K562 (cell line): ENCODE data around the gene BOLL. TPM values are rescaled to one million over a fixed set of nuclear protein-coding genes. Genes with fewer than 3 reads are reported as not detected.
A peak's percentile ranks its signal among the peaks of the same experiment; 100 is the strongest.
"Not testable (repeated sequence)": the region's sequence is repeated elsewhere in the genome, so short reads cannot be mapped to it uniquely, and the experiment has no call there.

ENCODE experiments used
- ATAC-seq: fragments of 200-7000 bp; cut with Tn5 transposase; 3 replicates; pipeline ENCODE4 v1.9.1; 2020; ENCODE audit warnings: moderate library complexity
- BruUV-seq: library from RNA; stranded (reverse); fragments of 400-500 nt; replicated peaks from 2 replicates; lab custom pipeline; 2021; lab: Mats Ljungman, UMichigan
- CTCF ChIA-PET: fragments of 300-600 bp; formaldehyde crosslinking; extraction: SDS; loops from one replicate; lab custom pipeline; 2021; ENCODE audit warnings: low intra/inter-chr PET ratio; lab: Yijun Ruan, JAX
- POLR2A ChIA-PET: fragments of 300-600, 350-650 bp; sonication (Branson Sonifier 250); formaldehyde crosslinking; extraction: SDS; loops from one replicate; lab custom pipeline; 2021; ENCODE audit warnings: antibody characterized with exemption, inconsistent platforms; lab: Yijun Ruan, JAX
- DNase-seq, 4 experiments: peaks; one replicate each; pipeline versions ENCODE4 v3.0.0 to v3.0.0-alpha.2; 2011 to 2018; ENCODE audit warnings: low spot score in 3 of 4, mixed read lengths in 3 of 4; ENCODE audit errors: extremely low read depth in 1 of 4
- FAIRE-seq: peaks from 2 replicates; lab custom pipeline; 2011; peaks lifted over from hg19 to GRCh38; lab: Jason Lieb, UNC
- H2AFZ ChIP-seq: 2 replicates; pipeline ENCODE4 v1.6.0; 2011; ENCODE audit warnings: low read depth, low read length, control low read depth, inconsistent platforms
- H3K27ac ChIP-seq: fragments of 200-600 bp; 3 replicates; pipeline ENCODE4 v1.8.0; 2011; ENCODE audit warnings: low read depth, mild to moderate bottlenecking, control low read depth, inconsistent platforms, low read length, moderate library complexity, mixed read lengths; ENCODE audit errors: extremely low read depth
- H3K27me3 ChIP-seq, 2 experiments: fragments of 300-600 bp in 1 of 2; 2 replicates in 1 of 2; 3 replicates in 1 of 2; pipeline versions ENCODE4 v1.6.0 to v1.8.0; 2011; ENCODE audit warnings: inconsistent platforms in 2 of 2, low read length in 2 of 2, mild to moderate bottlenecking in 1 of 2, mixed read lengths in 1 of 2, moderate library complexity in 1 of 2; ENCODE audit not compliant: control insufficient read depth in 2 of 2, insufficient read depth in 2 of 2
- H3K36me3 ChIP-seq: fragments of 300-600 bp; 3 replicates; pipeline ENCODE4 v1.8.0; 2011; ENCODE audit warnings: mild to moderate bottlenecking, low read length, inconsistent platforms; ENCODE audit not compliant: control insufficient read depth, insufficient read depth
- H3K4me1 ChIP-seq, 2 experiments: fragments of 200-600 bp in 1 of 2; replicated peaks in 1 of 2; 2 replicates in 1 of 2; 3 replicates in 1 of 2; pipeline versions ENCODE4 v1.5.1 to v1.8.0; 2011; ENCODE audit warnings: inconsistent platforms in 2 of 2, low read length in 2 of 2, mild to moderate bottlenecking in 1 of 2, mixed read lengths in 1 of 2, moderate library complexity in 1 of 2; ENCODE audit not compliant: control insufficient read depth in 2 of 2, insufficient read depth in 2 of 2
- H3K4me2 ChIP-seq: 2 replicates; pipeline ENCODE4 v1.6.1; 2011; ENCODE audit warnings: low read length, control low read depth, inconsistent platforms, mixed read lengths; ENCODE audit not compliant: insufficient read depth
- H3K4me3 ChIP-seq: fragments of 200-600 bp; sonication (generic), shearing (Covaris generic); 2 replicates; pipeline ENCODE4 v1.5.1; 2016; ENCODE audit warnings: control low read depth, inconsistent platforms
- H3K79me2 ChIP-seq: fragments of 200-600 bp; 3 replicates; pipeline ENCODE4 v1.8.0; 2011; ENCODE audit warnings: low read length, inconsistent platforms; ENCODE audit not compliant: control insufficient read depth, insufficient read depth
- H3K9ac ChIP-seq, 2 experiments: 2 replicates each; pipeline versions ENCODE4 v1.6.0 to v1.6.1; 2011; ENCODE audit warnings: low read depth in 2 of 2, low read length in 2 of 2, control low read depth in 1 of 2, inconsistent platforms in 1 of 2, mild to moderate bottlenecking in 1 of 2, mixed read lengths in 1 of 2; ENCODE audit not compliant: insufficient read depth in 1 of 2
- H3K9me1 ChIP-seq: one replicate; pipeline ENCODE4 v1.6.0; 2011; ENCODE audit warnings: inconsistent platforms, mild to moderate bottlenecking, low read length, moderate library complexity; ENCODE audit not compliant: control insufficient read depth, insufficient read depth
- H3K9me3 ChIP-seq: replicated peaks from 2 replicates; pipeline ENCODE4 v1.5.1; 2011; ENCODE audit warnings: low read depth, low read length, inconsistent platforms; ENCODE audit not compliant: control insufficient read depth, insufficient read depth
- H4K20me1 ChIP-seq: replicated peaks from 2 replicates; pipeline ENCODE4 v1.6.1; 2011; ENCODE audit warnings: low read length, inconsistent platforms, mixed read lengths; ENCODE audit not compliant: control insufficient read depth, insufficient read depth
- CHD7 ChIP-seq: fragments of 200-600 bp; sonication (generic); IDR thresholded peaks from one replicate; pipeline ENCODE4 v1.6.1; 2012; ENCODE audit warnings: mild to moderate bottlenecking, low read depth, low read length, inconsistent platforms
- WGBS: fragments of 100-300 bp; shearing (Covaris generic); methylation state at CpG from one replicate; pipeline ENCODE4 v1.1.6; 2016; ENCODE audit warnings: low coverage, mixed read lengths; ENCODE audit not compliant: insufficient coverage; ENCODE audit errors: missing lambda C conversion rate; 5-methylcytosine and 5-hydroxymethylcytosine counted together
- in situ Hi-C: fragments of 300-500 bp; cut with MboI; formaldehyde crosslinking; loops from 4 replicates; pipeline ENCODE4 v1.15.0; 2018; ENCODE audit warnings: inconsistent platforms, mixed read lengths
- intact Hi-C: fragments of 100-400 bp; cut with micrococcal nuclease; formaldehyde crosslinking; loops from 2 replicates; pipeline ENCODE4 v1.14.2; 2022
- polyA plus RNA-seq, 8 experiments: library from polyadenylated mRNA; depleted of rRNA in 4 of 8; stranded (reverse) in 5 of 8; unstranded in 3 of 8; fragments of >200 nt; fragmentation: Nextera tagmentation in 2 of 8; fragmentation: Illumina TruSeq in 1 of 8; extraction: Ambion mirVana in 2 of 8; extraction: Trizol in 1 of 8; gene quantifications; 2 replicates each; pipeline versions ENCODE4 v1.2.1 to v1.2.3, GENCODE V29; 2011 to 2014; ENCODE audit warnings: inconsistent platforms in 1 of 8, missing spikeins in 1 of 8
- total RNA-seq, 7 experiments: library from RNA; depleted of rRNA in 6 of 7; stranded (reverse); fragments of >200 nt in 6 of 7; fragmentation: Illumina TruSeq in 2 of 7; extraction: Trizol in 2 of 7; gene quantifications; 2 replicates each; pipeline versions ENCODE4 v1.2.1 to v1.2.3, GENCODE V29; 2011 to 2021; ENCODE audit warnings: low replicate concordance in 1 of 7

Gene BOLL
- total and polyA plus RNA-seq, 9 of the 15 experiments (the other 6 are each of a cell fraction or from before 2014, with no cell fraction given), result 0.11 to 0.55 (median 0.19) TPM; not detected in 1

- TF ChIP-seq CHD7, result no peak
Measured at GRCh38 chr2:197710424-197711042, 74.6 kb downstream of the BOLL start (continued).

- peak overlapping the region; percentile 60 for H3K4me2 ChIP-seq
- H3K9me3 ChIP-seq, H3K9me1 ChIP-seq, H3K27me3 ChIP-seq, in situ Hi-C loops, BruUV-seq, H3K27ac ChIP-seq, FAIRE-seq, H2AFZ ChIP-seq, DNase-seq, ATAC-seq, CTCF ChIA-PET, H3K9ac ChIP-seq: not testable (repeated sequence)
- peaks cover 56% of the 10 kb centered on the region for H3K36me3 ChIP-seq
- H3K4me1 ChIP-seq, result peaks cover 5 to 12% of the 10 kb centered on the region in 2 experiments; a peak in 4 of 5 replicates
- H4K20me1 ChIP-seq, result peaks cover 14% of the 10 kb centered on the region
- intact Hi-C loops, result loop anchor here (5.0 to 10.0 kb wide), 4 partner anchors 212 to 426 kb away; partner anchors contain the start of gene HSPD1
- peaks cover 62% of the 10 kb centered on the region for H3K79me2 ChIP-seq
- WGBS, result 76% methylated on average over 7 of the region's 7 CpGs
- H3K4me3 ChIP-seq, result 0 out of 2 replicates have a peak overlapping the region, but pooled peaks have one; percentile 4
- POLR2A ChIA-PET, result interaction anchor here (0.5 kb wide), 1 partner anchor 260 kb away, joined by 4 read pairs; no protein-coding TSS in a partner anchor
Measured at GRCh38 chr2:197709140-197709539, 76.0 kb downstream of the BOLL start.
